ENCODE data around the gene ADGRG7. TPM values are rescaled to one million over a fixed set of nuclear protein-coding genes. Genes with fewer than 3 reads are reported as not detected.

The ADGRG7 gene
- total and polyA plus RNA-seq, 10 donors = not detected

- Histone ChIP-seq H3K9me3 (no peaks in the 10 kb centered on the region), H3K27ac (no peak overlapping the region), H3K4me3 (no peak overlapping the region), H3K4me1 (no peaks in the 10 kb centered on the region), H3K27me3 (replicated peaks in 1 of 7) (no peaks in the 10 kb centered on the region), H3K36me3 (peaks cover 0 to 8% (median 0%) of the 10 kb centered on the region in 6 donors)
- DNase-seq = no peak
- intact Hi-C loops (cut with DNase I; ENCODE audit: low total_unique reads) = no loop called here
- 90 to 100% (median 97%) methylated on average over 3 of the region's 3 CpGs for WGBS, 5 donors
- no peak for TF ChIP-seq CTCF (IDR thresholded peaks at IDR 0.05 in 8 of 11, conservative IDR thresholded peaks at IDR 0.05 in 3 of 11)
- TF ChIP-seq POLR2A (IDR thresholded peaks at IDR 0.05) = no peak
- no peak for TF ChIP-seq POLR2AphosphoS5 (IDR thresholded peaks at IDR 0.05)
Measured at GRCh38 chr3:100574536-100574935, 34.9 kb upstream of the ADGRG7 start.

GRCh38 chr3:100575704-100576103, 33.7 kb upstream of the ADGRG7 start:
- intact Hi-C loops (cut with DNase I; ENCODE audit: low total_unique reads) = no loop called here
- no peaks in the 10 kb centered on the region for H3K4me1 ChIP-seq
- H3K9me3 ChIP-seq = no peaks in the 10 kb centered on the region
- no peak for TF ChIP-seq POLR2AphosphoS5 (IDR thresholded peaks at IDR 0.05)
- no peak for TF ChIP-seq POLR2A (IDR thresholded peaks at IDR 0.05)
- peaks cover 0 to 2% (median 0%) of the 10 kb centered on the region in 6 donors for H3K36me3 ChIP-seq
- H3K27ac ChIP-seq = no peak overlapping the region
- H3K4me3 ChIP-seq = no peak overlapping the region
- no peaks in the 10 kb centered on the region for H3K27me3 ChIP-seq (replicated peaks in 1 of 7)
- DNase-seq = no peak
- WGBS, 5 donors = 80 to 89% (median 83%) methylated on average over 5 to 6 of the region's 6 CpGs

- no peaks in the 10 kb centered on the region for H3K4me1 ChIP-seq
- WGBS, 5 donors = 55 to 80% (median 72%) methylated on average over 1 of the region's 1 CpG
- H3K9me3 ChIP-seq = no peaks in the 10 kb centered on the region
- H3K36me3 ChIP-seq = no peaks in the 10 kb centered on the region
- H3K27me3 ChIP-seq (replicated peaks in 1 of 7) = no peaks in the 10 kb centered on the region
- DNase-seq = no peak
- no peak for TF ChIP-seq POLR2A (IDR thresholded peaks at IDR 0.05)
- TF ChIP-seq CTCF (IDR thresholded peaks at IDR 0.05 in 8 of 11, conservative IDR thresholded peaks at IDR 0.05 in 3 of 11) = no peak
- TF ChIP-seq POLR2AphosphoS5 (IDR thresholded peaks at IDR 0.05) = no peak
- intact Hi-C loops (cut with DNase I; ENCODE audit: low total_unique reads) = no loop called here
- no peak overlapping the region for H3K4me3 ChIP-seq
- no peak overlapping the region for H3K27ac ChIP-seq
Measured at GRCh38 chr3:100577382-100578008, 31.9 kb upstream of the ADGRG7 start.

- intact Hi-C loops (cut with DNase I; ENCODE audit: low total_unique reads) = no loop called here
- TF ChIP-seq POLR2AphosphoS5 (IDR thresholded peaks at IDR 0.05) (no peak), POLR2A (IDR thresholded peaks at IDR 0.05) (no peak), CTCF (IDR thresholded peaks at IDR 0.05 in 8 of 11, conservative IDR thresholded peaks at IDR 0.05 in 3 of 11) (no peak)
- Histone ChIP-seq H3K9me3 (no peaks in the 10 kb centered on the region), H3K4me3 (no peak overlapping the region), H3K27ac (no peak overlapping the region), H3K4me1 (no peaks in the 10 kb centered on the region), H3K27me3 (replicated peaks in 1 of 7) (no peaks in the 10 kb centered on the region), H3K36me3 (no peaks in the 10 kb centered on the region)
- DNase-seq = no peak
Measured at GRCh38 chr3:100578646-100579045, 30.8 kb upstream of the ADGRG7 start.

Data from spleen (tissue), 11 donors.